Endodermal cell (in vitro differentiated cells): ENCODE data around the gene ATP1A1. TPM values are rescaled to one million over a fixed set of nuclear protein-coding genes. Genes with fewer than 3 reads are reported as not detected.
A peak's percentile ranks its signal among the peaks of the same experiment; 100 is the strongest.

Source experiments
- DNase-seq: peaks from one replicate; pipeline ENCODE4 v3.0.0-alpha.2; 2017
- H3K27ac ChIP-seq: 2 replicates; pipeline ENCODE4 v1.5.1; 2013; ENCODE audit warnings: mild to moderate bottlenecking, low read depth, low read length, moderate library complexity
- H3K27me3 ChIP-seq: 2 replicates; pipeline ENCODE4 v1.6.1; 2013; ENCODE audit warnings: mild to moderate bottlenecking, low read length, moderate library complexity; ENCODE audit not compliant: insufficient read depth, control insufficient read depth, poor library complexity, severe bottlenecking
- H3K36me3 ChIP-seq: 2 replicates; pipeline ENCODE4 v1.7.0; 2013; ENCODE audit warnings: mild to moderate bottlenecking, low read length, moderate library complexity; ENCODE audit not compliant: control insufficient read depth, insufficient read depth
- H3K4me1 ChIP-seq: one replicate; pipeline ENCODE4 v1.7.0; 2013; ENCODE audit warnings: low read length; ENCODE audit not compliant: control insufficient read depth, insufficient read depth
- H3K4me3 ChIP-seq: 2 replicates; pipeline ENCODE4 v1.5.1; 2013; ENCODE audit warnings: mild to moderate bottlenecking, low read length, moderate library complexity
- H3K9ac ChIP-seq: 2 replicates; pipeline ENCODE4 v1.6.1; 2013; ENCODE audit warnings: mild to moderate bottlenecking, low read length, moderate library complexity; ENCODE audit not compliant: poor library complexity, severe bottlenecking; ENCODE audit errors: extremely low read depth
- H3K9me3 ChIP-seq: 2 replicates; pipeline ENCODE4 v1.6.1; 2013; ENCODE audit warnings: mild to moderate bottlenecking, low read length, moderate library complexity; ENCODE audit not compliant: control insufficient read depth
- H3K27ac Mint-ChIP-seq: 2 replicates; pipeline ENCODE4 v1.8.0; 2020; ENCODE audit warnings: mixed read lengths
- H3K27me3 Mint-ChIP-seq: 2 replicates; pipeline ENCODE4 v1.8.0; 2021; ENCODE audit warnings: mild to moderate bottlenecking, mixed read lengths; ENCODE audit not compliant: insufficient read depth
- H3K36me3 Mint-ChIP-seq: 2 replicates; pipeline ENCODE4 v1.8.0; 2020; ENCODE audit warnings: low read depth, mixed read lengths
- H3K4me1 Mint-ChIP-seq: 2 replicates; pipeline ENCODE4 v1.8.0; 2020; ENCODE audit warnings: mixed read lengths
- H3K4me3 Mint-ChIP-seq: 2 replicates; pipeline ENCODE4 v1.8.0; 2020; ENCODE audit warnings: mild to moderate bottlenecking, moderate library complexity, mixed read lengths
- H3K9me3 Mint-ChIP-seq: 2 replicates; pipeline ENCODE4 v1.8.0; 2020; ENCODE audit warnings: mild to moderate bottlenecking, mixed read lengths
- CTCF ChIP-seq: fragments of 200-600 bp; sonication (generic); conservative IDR thresholded peaks from 2 replicates; pipeline ENCODE4 v1.5.0; 2021; ENCODE audit warnings: antibody characterized with exemption, mild to moderate bottlenecking
- WGBS, 2 experiments: methylation state at CpG; one replicate each; pipeline versions ENCODE4 v1.1.5 to v1.1.7; 2013; ENCODE audit warnings: missing lambda C conversion rate in 2 of 2, mixed read lengths in 1 of 2; ENCODE audit not compliant: insufficient coverage in 1 of 2, insufficient read length in 1 of 2; 5-methylcytosine and 5-hydroxymethylcytosine counted together
- total RNA-seq, 2 donors: library from RNA; stranded (reverse); fragmentation: NEBNext Ultra II Directional in 1 of 2; extraction: Animal tissue kit (Norgen Biotek cat#: 25700) in 1 of 2; gene quantifications; 2 replicates in 1 of 2; 3 replicates in 1 of 2; pipeline ENCODE4 v1.2.1, GENCODE V29; 2021

The ATP1A1 gene
- total RNA-seq, 2 donors from 2014 or later = 359 to 398 TPM

DNA sequence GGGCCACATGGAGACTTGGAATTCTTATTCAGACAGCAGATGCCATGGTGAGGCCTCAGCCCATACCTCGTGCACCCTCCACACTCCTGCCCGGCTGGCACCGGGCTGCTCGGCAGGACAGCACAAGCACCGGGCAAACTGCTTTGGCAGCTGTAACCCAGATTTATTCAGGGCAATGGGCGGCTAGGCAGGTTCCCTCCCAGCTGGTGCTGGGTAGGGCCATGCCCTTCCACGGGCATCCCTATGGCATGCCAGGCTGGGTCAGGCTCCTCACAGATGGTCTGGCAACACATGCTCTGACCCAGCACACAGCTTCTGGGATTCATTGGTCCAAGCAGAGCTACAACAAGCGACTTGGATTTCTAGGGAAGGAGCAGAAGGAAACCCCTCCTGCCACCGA lies 53.4 kb downstream of the ATP1A1 start:
- Histone ChIP-seq H3K4me3 (no peak overlapping the region), H3K4me1 (no peaks in the 10 kb centered on the region), H3K9ac (no peak overlapping the region), H3K36me3 (no peaks in the 10 kb centered on the region), H3K27me3 (no peaks in the 10 kb centered on the region), H3K9me3 (no peaks in the 10 kb centered on the region), H3K27ac (no peak overlapping the region)
- Mint-ChIP-seq H3K36me3 (no peaks in the 10 kb centered on the region), H3K9me3 (no peaks in the 10 kb centered on the region), H3K4me1 (peaks cover 8% of the 10 kb centered on the region), H3K4me3 (no peak overlapping the region), H3K27ac (no peak overlapping the region), H3K27me3 (no peaks in the 10 kb centered on the region)
- no peak for DNase-seq
- WGBS, 2 experiments = 88 to 93% methylated on average over 5 to 9 of the region's 9 CpGs
- no peak for TF ChIP-seq CTCF

DNA sequence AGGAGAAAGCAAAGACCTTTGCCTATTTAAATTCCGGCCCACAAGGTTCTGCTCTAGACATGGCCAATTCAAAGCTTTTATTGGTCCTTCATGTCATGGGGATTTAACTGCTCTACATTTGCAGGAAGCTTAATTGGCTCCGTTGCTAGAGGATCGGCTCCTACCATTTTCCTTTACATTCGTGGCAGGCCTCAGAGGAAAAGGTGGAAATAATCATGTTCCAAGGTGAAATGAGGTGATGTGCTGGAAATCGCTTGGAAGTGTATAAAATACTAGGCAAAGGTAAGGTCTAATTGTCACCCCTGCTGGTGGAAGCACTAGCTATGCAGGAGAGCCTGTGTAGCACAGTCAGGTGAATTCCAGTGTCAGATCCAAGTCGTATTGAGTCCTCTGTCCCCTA lies 55.5 kb downstream of the ATP1A1 start:
- H3K4me3 Mint-ChIP-seq = no peak overlapping the region
- H3K36me3 Mint-ChIP-seq = no peaks in the 10 kb centered on the region
- peaks cover 23% of the 10 kb centered on the region for H3K4me1 Mint-ChIP-seq
- H3K4me1 ChIP-seq = peaks cover 14% of the 10 kb centered on the region
- TF ChIP-seq CTCF = peak; percentile 47
- H3K9ac ChIP-seq = no peak overlapping the region
- H3K9me3 Mint-ChIP-seq = no peaks in the 10 kb centered on the region
- no peak overlapping the region for H3K4me3 ChIP-seq
- no peaks in the 10 kb centered on the region for H3K27me3 Mint-ChIP-seq
- no peak overlapping the region for H3K27ac Mint-ChIP-seq
- DNase-seq = no peak
- 88 to 92% methylated on average over 4 to 6 of the region's 6 CpGs for WGBS, 2 experiments
- no peaks in the 10 kb centered on the region for H3K36me3 ChIP-seq
- H3K9me3 ChIP-seq = no peaks in the 10 kb centered on the region
- no peak overlapping the region for H3K27ac ChIP-seq
- no peaks in the 10 kb centered on the region for H3K27me3 ChIP-seq

DNA sequence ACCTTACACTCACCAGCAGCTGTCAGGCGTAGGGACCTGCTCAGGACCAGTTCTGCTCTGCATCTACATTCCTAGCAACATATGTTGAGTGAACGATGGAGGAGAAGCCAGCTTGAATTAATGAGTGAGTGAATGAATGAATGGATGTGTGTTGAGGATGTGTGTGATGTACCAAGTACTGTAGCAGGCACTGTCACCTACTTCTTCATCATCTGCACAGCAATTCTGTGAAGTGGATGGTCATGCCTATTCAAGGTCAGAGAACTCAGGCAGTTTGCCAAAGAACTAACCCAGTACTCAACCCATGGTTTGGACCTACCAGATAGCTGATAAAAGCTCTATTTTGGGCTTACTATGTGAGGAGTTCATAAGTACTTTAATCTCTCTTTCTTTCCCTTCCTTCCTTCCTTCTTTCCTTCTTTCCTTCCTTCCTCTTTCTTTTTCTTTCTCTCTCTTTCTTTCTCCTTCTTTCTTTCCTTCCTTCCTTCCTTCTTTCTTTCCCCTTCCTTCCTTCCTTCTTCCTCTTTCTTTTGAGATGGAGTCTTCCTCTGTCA lies 56.9 kb downstream of the ATP1A1 start:
- WGBS, 2 experiments = 91% methylated on average over 2 of the region's 2 CpGs; no CpG with 5 or more reads in 1 of the 2 experiments
- peaks cover 27% of the 10 kb centered on the region for H3K4me1 Mint-ChIP-seq
- no peaks in the 10 kb centered on the region for H3K27me3 Mint-ChIP-seq
- H3K36me3 ChIP-seq = no peaks in the 10 kb centered on the region
- no peaks in the 10 kb centered on the region for H3K27me3 ChIP-seq
- H3K4me3 ChIP-seq = no peak overlapping the region
- H3K4me3 Mint-ChIP-seq = no peak overlapping the region
- H3K4me1 ChIP-seq = peaks cover 18% of the 10 kb centered on the region
- no peak overlapping the region for H3K27ac Mint-ChIP-seq
- TF ChIP-seq CTCF = no peak
- no peak overlapping the region for H3K27ac ChIP-seq
- no peaks in the 10 kb centered on the region for H3K36me3 Mint-ChIP-seq
- H3K9me3 Mint-ChIP-seq = no peaks in the 10 kb centered on the region
- H3K9me3 ChIP-seq = no peaks in the 10 kb centered on the region
- H3K9ac ChIP-seq = no peak overlapping the region
- DNase-seq = no peak
